NB4 (cell line): ENCODE data around the gene LRGUK.

Experiments used
- DNase-seq: peaks from one replicate; pipeline ENCODE4 v3.0.0; 2010; ENCODE audit warnings: low read depth
- H3K4me3 ChIP-seq: one replicate; pipeline ENCODE4 v1.5.1; 2011; ENCODE audit warnings: mild to moderate bottlenecking, low read depth, low read length, moderate library complexity
- CTCF ChIP-seq: IDR thresholded peaks from one replicate; pipeline ENCODE4 v1.5.1; 2012; ENCODE audit warnings: low read depth, low read length
- MAX ChIP-seq: IDR thresholded peaks from 2 replicates; pipeline ENCODE4 v1.6.1; 2011; ENCODE audit warnings: low read depth, low read length
- MYC ChIP-seq: IDR thresholded peaks from 2 replicates; pipeline ENCODE4 v1.6.1; 2011; ENCODE audit warnings: low read depth, low read length
- POLR2A ChIP-seq: IDR thresholded peaks from 2 replicates; pipeline ENCODE4 v1.6.1; 2011; ENCODE audit warnings: mild to moderate bottlenecking; ENCODE audit not compliant: insufficient read length; ENCODE audit errors: extremely low read depth

LRGUK gene

GRCh38 chr7:134191876-134192275, 64.7 kb downstream of the LRGUK start:
- DNase-seq: no peak
- TF ChIP-seq MAX (no peak), MYC (no peak), CTCF (no peak), POLR2A (no peak)
- H3K4me3 ChIP-seq: no peak overlapping the region

- TF ChIP-seq POLR2A (no peak), MAX (no peak), MYC (no peak), CTCF (no peak)
- DNase-seq: no peak
- no peak overlapping the region for H3K4me3 ChIP-seq
Observed at GRCh38 chr7:134193240-134193639, 66.1 kb downstream of the LRGUK start.

GRCh38 chr7:134195252-134195651, 68.1 kb downstream of the LRGUK start:
- no peak overlapping the region for H3K4me3 ChIP-seq
- DNase-seq: no peak
- TF ChIP-seq MAX: no peak
- no peak for TF ChIP-seq POLR2A
- no peak for TF ChIP-seq CTCF
- TF ChIP-seq MYC: no peak

- TF ChIP-seq MYC (no peak), MAX (no peak)
- no peak overlapping the region for H3K4me3 ChIP-seq
- DNase-seq: no peak
Observed at GRCh38 chr7:134196439-134196838, 69.3 kb downstream of the LRGUK start.

GRCh38 chr7:134197345-134197744, 70.2 kb downstream of the LRGUK start:
- no peak for TF ChIP-seq CTCF
- TF ChIP-seq MAX: no peak
- no peak for TF ChIP-seq MYC
- no peak for TF ChIP-seq POLR2A
- no peak overlapping the region for H3K4me3 ChIP-seq
- peak; percentile 13 for DNase-seq

GRCh38 chr7:134200970-134201369, 73.8 kb downstream of the LRGUK start:
- no peak overlapping the region for H3K4me3 ChIP-seq
- no peak for TF ChIP-seq MAX
- TF ChIP-seq MYC: no peak
- TF ChIP-seq CTCF: no peak
- no peak for TF ChIP-seq POLR2A
- no peak for DNase-seq
